ENCODE measurements around the gene GRID1.

Gene GRID1

GRCh38 chr10:86368987-86369386 is 2.4 kb upstream of the GRID1 start:
- DNase-seq: no peak

- no peak for DNase-seq
These were observed 1.5 kb upstream of the GRID1 start for GRCh38 chr10:86368046-86368445.

DNA sequence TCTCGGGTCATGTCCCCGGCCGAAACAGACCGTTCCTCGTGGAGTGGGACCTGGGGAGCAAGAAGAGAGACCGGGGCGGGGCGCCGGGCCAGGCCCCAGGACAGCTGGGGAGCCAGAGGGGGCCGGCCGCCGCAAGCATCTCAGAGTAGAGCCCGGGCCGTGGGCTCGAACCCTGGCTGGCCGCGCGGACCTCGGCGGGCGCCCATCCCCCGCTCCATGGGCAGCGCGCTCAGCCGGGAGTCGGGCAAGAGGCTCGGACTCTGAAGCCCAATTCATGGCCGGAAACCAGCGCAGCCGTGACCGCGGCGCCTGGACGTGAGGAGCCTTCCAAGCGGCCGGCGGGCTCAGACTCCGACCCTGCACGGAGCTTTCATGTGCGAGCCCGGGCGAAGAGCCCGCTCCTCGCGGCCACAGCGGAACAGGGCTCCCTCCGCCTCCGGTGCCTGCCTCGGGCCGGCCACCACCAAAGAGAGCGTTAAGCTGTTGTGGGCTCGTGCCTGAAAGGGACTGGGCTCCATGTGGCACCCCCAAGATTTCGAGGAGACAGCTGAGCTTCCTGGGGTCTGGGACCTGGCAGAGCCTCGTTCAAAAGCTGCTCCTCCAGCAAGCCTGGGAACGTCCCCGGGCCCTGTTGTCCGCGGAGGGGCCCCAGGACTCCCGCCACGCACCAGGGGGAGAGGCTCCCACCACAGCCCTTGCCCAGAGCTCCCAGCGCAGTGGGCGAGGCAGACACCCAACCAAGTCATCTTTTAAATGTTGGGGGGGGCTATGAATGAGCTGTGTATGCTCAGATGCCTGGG is 757 bp upstream of the GRID1 start:
- DNase-seq: no peak

DNA sequence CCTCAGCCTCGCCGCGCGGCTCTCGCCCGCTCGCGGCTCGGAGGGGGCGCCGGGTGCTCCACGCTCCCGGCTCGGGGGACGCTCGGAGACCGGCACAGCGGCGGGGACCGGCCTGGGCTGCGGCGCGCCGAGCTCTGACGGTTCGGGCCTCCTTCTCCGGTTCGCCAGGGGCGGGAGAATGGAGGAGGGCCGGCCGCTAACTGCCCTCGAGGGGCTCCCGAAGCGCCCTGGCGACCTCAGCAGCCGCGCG is 232 bp upstream of the GRID1 start:
- no peak for DNase-seq

DNA sequence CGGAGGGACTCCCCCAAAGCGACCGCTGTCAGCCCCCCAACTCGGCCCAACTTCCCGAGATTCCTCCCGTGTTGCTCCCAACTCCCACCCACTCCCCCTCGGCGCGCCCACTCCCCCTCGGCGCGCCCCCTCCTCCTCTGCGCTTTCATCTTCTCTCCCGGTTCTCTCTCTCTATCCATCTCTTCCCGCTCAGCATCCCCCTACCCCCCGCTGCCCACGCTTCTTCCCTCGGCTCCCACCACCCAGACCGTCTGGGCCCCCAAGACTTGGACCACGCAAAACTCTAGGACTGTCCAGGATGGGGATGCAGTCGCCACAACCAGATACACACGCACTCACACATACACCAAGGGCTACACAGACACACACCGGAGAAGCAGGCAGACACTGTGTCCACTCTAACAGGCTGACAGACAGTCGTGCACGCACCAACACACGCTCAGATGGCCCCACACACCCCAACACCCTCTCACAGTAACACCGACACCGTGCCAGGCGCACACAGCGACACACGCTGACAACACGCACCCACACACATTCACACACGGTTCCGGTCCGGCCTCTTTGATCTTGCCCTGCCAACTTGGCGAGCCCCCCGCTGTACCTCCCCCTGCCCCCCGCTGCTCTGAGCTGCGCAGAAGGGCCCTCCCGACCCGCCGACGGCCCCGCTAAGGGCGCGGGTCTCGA is 1.1 kb downstream of the GRID1 start:
- no peak for DNase-seq

DNA sequence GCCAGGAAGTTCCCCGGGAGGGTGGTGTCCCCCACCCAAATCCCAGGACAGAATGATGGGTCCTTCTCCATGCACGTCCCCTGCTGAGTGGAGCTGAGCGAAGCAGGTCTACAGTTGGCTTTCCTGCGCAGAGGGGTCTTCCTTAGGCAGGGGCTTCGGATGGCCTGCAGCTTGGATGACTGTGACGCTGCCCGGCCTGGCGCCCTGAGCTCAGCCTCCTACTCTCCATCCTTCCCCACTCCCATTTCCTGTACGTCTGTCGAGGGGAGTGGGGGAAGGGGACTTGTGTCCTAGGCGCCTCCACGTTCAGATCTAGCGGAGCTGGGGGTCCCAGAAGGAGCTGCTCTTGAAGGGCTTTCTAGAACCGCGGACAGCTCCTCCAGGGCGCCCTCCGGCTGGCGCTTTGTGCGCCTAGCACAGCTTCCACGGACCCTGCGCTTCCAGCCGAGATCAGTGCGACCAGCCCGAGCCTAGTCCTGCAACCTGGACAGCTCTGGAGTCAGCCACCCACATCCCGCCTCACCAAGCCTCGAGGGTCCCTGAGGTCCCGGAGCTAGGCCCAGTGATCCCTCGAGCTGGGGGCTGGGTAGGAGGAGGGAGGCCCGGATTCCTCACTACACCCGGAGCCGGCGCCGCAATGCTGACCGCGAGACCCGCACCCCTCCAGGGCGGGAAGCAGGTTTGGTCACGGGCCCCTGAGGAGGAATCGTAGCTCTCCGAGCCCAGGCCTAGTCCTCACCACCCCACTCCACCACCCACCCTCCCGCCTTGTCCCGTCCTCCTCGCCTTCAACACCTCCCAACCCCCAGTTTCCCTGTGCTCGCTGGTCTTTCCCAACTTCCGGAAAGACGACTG is 1.9 kb downstream of the GRID1 start:
- no peak for DNase-seq

GRCh38 chr10:86363833-86364490 is 2.6 kb downstream of the GRID1 start:
- DNase-seq: no peak

GRCh38 chr10:86363184-86363832 is 3.3 kb downstream of the GRID1 start:
- peak; percentile 11 for DNase-seq

- DNase-seq: no peak
These were observed 3.9 kb downstream of the GRID1 start for GRCh38 chr10:86362586-86363183.

DNA sequence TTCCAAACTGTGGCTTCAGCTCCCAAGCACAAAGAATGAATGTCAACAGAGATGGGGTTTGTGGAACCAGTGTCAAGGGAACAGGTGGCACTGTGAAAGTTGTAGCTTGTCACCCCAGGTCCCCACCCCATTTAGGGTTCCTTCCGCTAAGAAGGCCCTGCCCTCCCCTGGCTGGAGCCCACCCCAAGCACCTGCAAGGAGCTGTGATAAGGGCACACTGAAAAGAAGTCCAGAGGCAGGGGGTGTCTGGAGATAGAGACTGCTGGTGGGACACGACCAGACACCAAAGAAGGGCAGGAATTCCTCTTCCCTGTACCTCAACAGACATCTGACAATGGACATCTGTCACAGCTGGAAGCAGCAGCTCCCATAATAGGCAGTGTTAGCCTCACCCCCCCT is 4.5 kb downstream of the GRID1 start:
- no peak for DNase-seq

GRCh38 chr10:86361156-86362128 is 5.2 kb downstream of the GRID1 start:
- no peak for DNase-seq

DNA sequence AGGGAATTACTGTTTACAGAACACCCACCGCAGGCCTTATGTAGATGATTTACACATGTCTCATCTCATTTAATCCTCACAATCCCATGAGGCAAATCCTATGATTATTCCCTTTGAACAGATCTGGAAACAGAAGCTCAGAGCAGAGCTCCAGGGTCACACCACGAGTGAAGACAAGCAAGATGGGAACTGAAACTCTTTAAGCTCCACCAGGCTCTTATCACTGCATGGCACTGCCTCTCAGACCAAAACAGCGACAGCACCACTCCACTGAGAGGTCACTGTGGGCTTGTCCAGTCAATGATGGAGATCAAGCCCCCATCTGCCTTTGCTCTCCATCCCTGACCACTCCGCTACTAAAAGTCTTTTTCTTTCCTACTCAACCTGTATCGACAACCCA is 5.9 kb downstream of the GRID1 start:
- DNase-seq: no peak

GRCh38 chr10:86359954-86360353 is 6.6 kb downstream of the GRID1 start:
- DNase-seq: no peak

- no peak for DNase-seq
These were observed 7.5 kb downstream of the GRID1 start for GRCh38 chr10:86359111-86359510.

DNA sequence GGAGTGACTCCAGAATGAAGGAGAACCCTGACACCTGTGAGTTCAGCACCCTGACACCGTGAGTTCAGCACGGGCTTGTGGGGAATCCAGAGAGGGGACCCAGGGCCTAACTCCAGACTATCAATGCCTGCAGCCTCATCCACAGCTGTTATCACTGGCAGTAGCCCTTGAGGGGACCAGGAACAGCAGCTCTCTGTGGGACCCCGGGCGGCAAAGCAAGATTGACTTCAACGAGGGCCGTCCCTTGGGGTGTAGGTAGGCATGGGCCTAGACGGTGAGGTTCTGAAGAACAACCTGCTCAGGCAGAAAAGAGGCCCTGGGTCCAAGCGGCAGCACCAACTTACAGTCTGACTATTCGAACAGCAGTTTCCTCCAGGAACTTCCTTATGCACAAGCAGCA is 8.9 kb downstream of the GRID1 start:
- DNase-seq: no peak

DNA sequence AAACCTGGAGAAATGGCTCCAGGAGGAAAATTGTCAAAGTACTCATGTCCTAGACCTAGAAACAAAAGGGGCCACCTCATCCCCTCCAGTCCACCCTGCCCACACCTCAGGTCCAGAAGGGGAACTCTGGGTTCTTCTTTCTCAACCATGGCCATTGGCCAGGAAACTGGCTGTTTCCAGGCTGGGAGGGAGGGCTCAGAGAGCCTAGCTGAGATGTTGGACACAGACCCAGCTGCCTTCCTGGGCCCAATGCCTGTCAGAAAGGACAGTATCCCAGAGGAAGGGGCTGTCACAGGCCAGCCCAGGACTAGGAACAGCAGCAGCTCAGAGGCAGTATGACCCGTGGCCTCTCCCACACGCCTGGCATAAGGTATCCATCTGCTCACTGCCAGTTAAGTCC is 9.6 kb downstream of the GRID1 start:
- no peak for DNase-seq

DNA sequence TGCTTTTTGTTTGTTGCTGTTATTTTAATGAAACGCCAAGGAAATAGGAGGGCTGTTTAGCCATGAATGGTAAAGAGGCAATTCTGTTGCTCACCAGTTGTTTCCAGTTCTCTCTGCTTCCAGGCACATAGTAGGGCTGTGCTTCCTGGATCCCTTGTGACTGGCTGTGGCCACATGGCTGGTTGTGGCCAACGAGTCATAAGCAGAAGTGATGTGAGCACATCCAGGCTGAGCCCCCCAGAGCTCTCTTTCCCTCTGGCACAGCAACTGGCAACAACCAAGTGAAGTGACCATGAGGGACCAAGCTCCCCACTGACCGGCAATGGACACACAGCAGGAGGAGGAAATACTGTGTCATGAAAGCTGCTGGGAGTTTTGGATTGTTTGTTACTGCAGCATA is 10.3 kb downstream of the GRID1 start:
- DNase-seq: no peak

GRCh38 chr10:86355571-86356038 is 11.0 kb downstream of the GRID1 start:
- DNase-seq: peak; percentile 18

DNA sequence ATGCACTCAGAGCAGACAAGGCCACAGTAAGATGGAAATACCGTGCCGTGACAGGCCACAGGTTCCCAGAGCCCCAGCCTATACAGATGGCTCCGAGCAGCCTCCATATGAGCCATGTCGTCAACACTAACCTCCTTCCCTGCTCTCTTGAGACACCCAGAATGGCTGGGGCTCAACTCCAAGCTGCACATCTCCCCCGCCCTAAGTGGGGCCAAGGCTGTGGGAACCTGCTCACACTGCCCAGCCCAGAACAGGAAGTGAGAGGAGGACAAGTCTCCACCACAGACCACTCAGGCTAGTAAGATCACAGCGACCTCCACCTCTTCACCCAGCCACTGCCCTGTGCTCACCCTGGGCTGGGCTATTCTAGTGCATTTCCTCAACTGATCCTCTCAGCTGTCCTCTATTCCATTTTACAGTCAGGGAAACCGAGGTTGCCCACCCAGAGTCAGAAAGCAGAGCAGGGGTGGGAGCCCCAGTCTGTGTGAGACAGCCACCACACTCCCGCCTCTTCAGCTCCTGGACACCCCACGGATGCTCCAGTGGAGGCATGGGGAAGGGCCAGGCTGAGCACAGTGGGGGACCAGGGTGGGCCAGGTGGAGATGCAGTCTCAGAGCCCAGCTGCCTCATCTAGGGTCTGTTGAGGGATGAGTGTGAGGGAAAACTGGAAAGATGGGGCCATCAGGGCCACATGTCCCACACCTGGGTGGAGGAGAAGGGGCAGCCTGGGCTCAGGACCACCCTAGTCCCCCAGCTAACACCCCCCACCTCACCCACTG is 11.6 kb downstream of the GRID1 start:
- DNase-seq: no peak

Data from hematopoietic multipotent progenitor cell treated with erythropoietin and hydrocortisone succinate and interleukin-3 and kit ligand, for 8 days (in vitro differentiated cells).